GM12873 (cell line): Measurements from ENCODE around the gene PLCXD1.

Experiments
- TF ChIP-seq, protein P1 (sequence below): IDR thresholded peaks from 2 replicates; pipeline ENCODE4 v1.5.1; 2012; ENCODE audit warnings: low read depth, mild to moderate bottlenecking, moderate library complexity, low read length, control low read depth; ENCODE audit not compliant: insufficient read depth; ENCODE audit errors: missing control alignments

Gene PLCXD1

GRCh38 chrX:335758-336155 lies 54.6 kb downstream of the PLCXD1 start:
- TF ChIP-seq, protein P1, sequence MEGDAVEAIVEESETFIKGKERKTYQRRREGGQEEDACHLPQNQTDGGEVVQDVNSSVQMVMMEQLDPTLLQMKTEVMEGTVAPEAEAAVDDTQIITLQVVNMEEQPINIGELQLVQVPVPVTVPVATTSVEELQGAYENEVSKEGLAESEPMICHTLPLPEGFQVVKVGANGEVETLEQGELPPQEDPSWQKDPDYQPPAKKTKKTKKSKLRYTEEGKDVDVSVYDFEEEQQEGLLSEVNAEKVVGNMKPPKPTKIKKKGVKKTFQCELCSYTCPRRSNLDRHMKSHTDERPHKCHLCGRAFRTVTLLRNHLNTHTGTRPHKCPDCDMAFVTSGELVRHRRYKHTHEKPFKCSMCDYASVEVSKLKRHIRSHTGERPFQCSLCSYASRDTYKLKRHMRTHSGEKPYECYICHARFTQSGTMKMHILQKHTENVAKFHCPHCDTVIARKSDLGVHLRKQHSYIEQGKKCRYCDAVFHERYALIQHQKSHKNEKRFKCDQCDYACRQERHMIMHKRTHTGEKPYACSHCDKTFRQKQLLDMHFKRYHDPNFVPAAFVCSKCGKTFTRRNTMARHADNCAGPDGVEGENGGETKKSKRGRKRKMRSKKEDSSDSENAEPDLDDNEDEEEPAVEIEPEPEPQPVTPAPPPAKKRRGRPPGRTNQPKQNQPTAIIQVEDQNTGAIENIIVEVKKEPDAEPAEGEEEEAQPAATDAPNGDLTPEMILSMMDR, result no peak

- TF ChIP-seq, protein P1, result no peak
Measured at GRCh38 chrX:336227-336626, 55.0 kb downstream of the PLCXD1 start.

- TF ChIP-seq, protein P1, result no peak
Measured at GRCh38 chrX:337331-337831, 56.2 kb downstream of the PLCXD1 start.

DNA sequence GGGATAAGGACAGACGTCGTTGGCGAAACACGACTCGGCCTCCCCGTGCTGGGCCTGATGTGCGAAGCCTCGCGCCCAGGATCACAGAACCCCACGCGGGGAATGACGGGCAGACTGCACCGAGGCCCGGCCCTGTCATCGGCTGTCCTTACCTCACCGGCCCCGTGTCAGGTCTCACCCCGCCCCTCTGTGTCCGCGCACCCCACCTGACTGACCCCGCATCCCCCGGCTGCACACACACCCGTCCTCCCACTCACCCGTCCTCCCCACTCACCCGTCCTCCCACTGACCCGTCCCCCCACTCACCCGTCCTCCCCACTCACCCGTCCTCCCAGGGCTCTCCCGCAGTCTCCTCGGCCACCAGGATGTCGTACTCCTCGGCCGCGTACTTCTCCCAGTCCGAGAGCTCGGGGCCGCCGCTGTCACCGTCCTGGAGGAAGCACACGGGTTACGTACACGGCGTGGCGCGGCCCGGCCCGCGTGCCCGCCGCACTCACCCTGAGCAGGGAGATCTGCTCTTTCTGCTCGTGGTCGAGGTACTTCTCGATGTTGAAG lies 57.2 kb downstream of the PLCXD1 start:
- TF ChIP-seq, protein P1, result no peak

- TF ChIP-seq, protein P1, result no peak
Measured at GRCh38 chrX:338836-339400, 57.7 kb downstream of the PLCXD1 start.

DNA sequence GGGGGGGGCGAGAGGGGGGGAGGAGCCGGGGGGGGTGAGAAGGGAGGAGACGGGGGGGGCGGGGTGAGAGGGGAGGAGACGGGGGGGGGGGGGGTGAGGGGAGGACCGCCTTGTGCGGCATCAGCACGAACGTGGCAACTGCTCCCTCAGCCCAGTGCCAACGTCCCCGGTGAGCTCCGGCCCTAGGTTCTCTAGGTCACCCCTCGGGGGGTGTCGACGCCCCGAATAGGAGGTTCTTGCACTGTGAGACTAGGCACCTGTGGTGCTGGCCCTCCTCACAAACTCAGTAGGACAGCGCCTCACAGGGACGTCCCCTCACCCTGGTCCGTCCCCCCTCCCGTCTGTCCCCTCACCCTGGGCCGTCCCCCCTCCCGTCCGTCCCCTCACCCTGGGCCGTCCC lies 58.9 kb downstream of the PLCXD1 start:
- TF ChIP-seq, protein P1, result no peak

- TF ChIP-seq, protein P1, result no peak
Measured at GRCh38 chrX:340641-341423, 59.7 kb downstream of the PLCXD1 start.
